Suprapubic skin (tissue), 4 donors: ENCODE results near the gene NQO1.
"Not testable (repeated sequence)": the region's sequence is repeated elsewhere in the genome, so short reads cannot be mapped to it uniquely, and the experiment has no call there.

Experiments
- POLR2A ChIP-seq, 2 donors: fragments of 450-650 bp; IDR thresholded peaks; one replicate each; pipeline ENCODE4 v1.6.1; 2017; ENCODE audit warnings: antibody characterized with exemption in 2 of 2, mild to moderate bottlenecking in 2 of 2, moderate library complexity in 2 of 2
- POLR2AphosphoS5 ChIP-seq, 3 donors: sonication (generic); formaldehyde crosslinking; IDR thresholded peaks; one replicate each; pipeline ENCODE4 v1.6.1; 2017; ENCODE audit warnings: antibody characterized with exemption in 3 of 3

DNA sequence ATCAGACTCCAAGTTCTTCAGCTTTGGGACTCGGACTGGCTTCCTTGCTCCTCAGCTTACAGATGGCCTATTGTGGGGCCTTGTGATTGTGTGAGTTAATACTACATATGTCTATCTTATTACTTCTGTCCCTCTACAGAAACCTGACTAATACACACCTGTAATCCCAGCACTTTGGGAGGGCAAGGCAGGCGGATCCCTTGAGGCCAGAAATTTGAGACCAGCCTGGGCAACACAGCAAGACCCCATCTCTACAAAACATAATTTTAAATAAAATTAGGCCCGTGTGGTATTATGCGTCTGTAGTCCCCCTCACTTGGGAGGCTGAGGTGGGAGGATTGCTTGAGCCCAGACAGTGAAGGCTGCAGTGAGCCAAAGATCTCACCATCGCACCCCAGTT is 4.9 kb upstream of the NQO1 start:
- not testable (repeated sequence) for TF ChIP-seq POLR2AphosphoS5, POLR2A (IDR thresholded peaks at IDR 0.05)
